Measurements from ENCODE around the gene ZNF70. TPM values are rescaled to one million over a fixed set of nuclear protein-coding genes. Genes with fewer than 3 reads are reported as not detected.

ZNF70 gene
- total RNA-seq, 1 experiment from 2014 or later: 2.3 TPM

GRCh38 chr22:23786261-23786710 is 35.4 kb upstream of the ZNF70 start:
- H3K9me3 ChIP-seq (ENCODE audit: low read length): no peaks in the 10 kb centered on the region
- peaks cover 39% of the 10 kb centered on the region for H3K79me2 ChIP-seq (ENCODE audit: low read length)
- ChIA-PET CTCF (no interaction called here), POLR2A (ENCODE audit: unreplicated experiment) (no interaction called here)
- H3K9ac ChIP-seq (ENCODE audit: low read length): peak overlapping the region; percentile 100
- DNase-seq (no peak), ATAC-seq (no peak)
- H3K9me2 ChIP-seq (replicated peaks; ENCODE audit: low read length): no peaks in the 10 kb centered on the region
- H3F3A ChIP-seq (ENCODE audit: low read length, unreplicated experiment): no peaks in the 10 kb centered on the region
- no peaks in the 10 kb centered on the region for H3K27me3 ChIP-seq (ENCODE audit: low read length)
- H3K4me3 ChIP-seq (ENCODE audit: low read length): peak overlapping the region; percentile 95
- intact Hi-C loops (cut with micrococcal nuclease): no loop called here
- H3K4me2 ChIP-seq (ENCODE audit: low read length): peak overlapping the region; percentile 88
- H3K36me3 ChIP-seq (ENCODE audit: low read depth, low read length): no peaks in the 10 kb centered on the region
- H2AFZ ChIP-seq (ENCODE audit: low read length): peak overlapping the region; percentile 71
- peak overlapping the region; percentile 96; the same call in 1 of the 2 replicates for H3K27ac ChIP-seq (ENCODE audit: low read length)
- peaks cover 24% of the 10 kb centered on the region for H4K20me1 ChIP-seq (ENCODE audit: low read length)
- TF ChIP-seq EZH2phosphoT487 (IDR thresholded peaks at IDR 0.05; ENCODE audit: borderline replicate concordance, low read length): no peak
- TF ChIP-seq, protein P1, sequence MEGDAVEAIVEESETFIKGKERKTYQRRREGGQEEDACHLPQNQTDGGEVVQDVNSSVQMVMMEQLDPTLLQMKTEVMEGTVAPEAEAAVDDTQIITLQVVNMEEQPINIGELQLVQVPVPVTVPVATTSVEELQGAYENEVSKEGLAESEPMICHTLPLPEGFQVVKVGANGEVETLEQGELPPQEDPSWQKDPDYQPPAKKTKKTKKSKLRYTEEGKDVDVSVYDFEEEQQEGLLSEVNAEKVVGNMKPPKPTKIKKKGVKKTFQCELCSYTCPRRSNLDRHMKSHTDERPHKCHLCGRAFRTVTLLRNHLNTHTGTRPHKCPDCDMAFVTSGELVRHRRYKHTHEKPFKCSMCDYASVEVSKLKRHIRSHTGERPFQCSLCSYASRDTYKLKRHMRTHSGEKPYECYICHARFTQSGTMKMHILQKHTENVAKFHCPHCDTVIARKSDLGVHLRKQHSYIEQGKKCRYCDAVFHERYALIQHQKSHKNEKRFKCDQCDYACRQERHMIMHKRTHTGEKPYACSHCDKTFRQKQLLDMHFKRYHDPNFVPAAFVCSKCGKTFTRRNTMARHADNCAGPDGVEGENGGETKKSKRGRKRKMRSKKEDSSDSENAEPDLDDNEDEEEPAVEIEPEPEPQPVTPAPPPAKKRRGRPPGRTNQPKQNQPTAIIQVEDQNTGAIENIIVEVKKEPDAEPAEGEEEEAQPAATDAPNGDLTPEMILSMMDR (conservative IDR thresholded peaks at IDR 0.05; ENCODE audit: low read depth, low read length): no peak
- TF ChIP-seq EZH2 (IDR thresholded peaks at IDR 0.05; ENCODE audit: low read length, unreplicated experiment): no peak
- H3K4me1 ChIP-seq (ENCODE audit: insufficient read depth, low read length): peaks cover 21% of the 10 kb centered on the region; the same call in 1 of the 2 replicates
- BruUV-seq (replicated peaks): TSS peak; percentile 97

DNA sequence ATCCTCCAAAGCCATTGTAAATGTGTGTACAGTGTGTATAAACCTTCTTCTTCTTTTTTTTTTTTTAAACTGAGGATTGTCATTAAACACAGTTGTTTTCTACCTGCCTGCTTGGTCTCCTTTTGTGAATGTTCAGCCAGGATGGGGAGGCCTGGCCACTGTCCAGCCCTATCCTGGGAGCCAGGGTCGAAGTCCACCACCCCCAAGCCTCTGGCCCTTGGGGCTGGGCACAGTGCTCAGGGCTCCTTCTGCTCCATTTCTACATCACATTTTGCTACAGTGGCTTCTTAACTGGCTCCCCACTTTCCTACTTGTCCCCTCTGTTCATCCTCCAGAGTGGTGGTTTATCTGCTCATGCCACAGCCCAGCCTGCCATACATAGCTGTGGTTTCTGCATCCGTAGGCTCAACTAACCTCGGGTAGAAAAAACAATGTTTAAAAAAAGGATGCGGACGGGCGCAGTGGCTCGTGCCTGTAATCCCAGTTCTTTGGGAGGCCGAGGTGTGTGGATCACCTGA is 33.4 kb upstream of the ZNF70 start:
- H3K27ac ChIP-seq (ENCODE audit: low read length): no peak overlapping the region
- no peaks in the 10 kb centered on the region for H3F3A ChIP-seq (ENCODE audit: low read length, unreplicated experiment)
- H3K4me1 ChIP-seq (ENCODE audit: insufficient read depth, low read length): peaks cover 23% of the 10 kb centered on the region; the same call in 1 of the 2 replicates
- DNase-seq (no peak), ATAC-seq (no peak)
- H2AFZ ChIP-seq (ENCODE audit: low read length): no peak overlapping the region
- H3K4me3 ChIP-seq (ENCODE audit: low read length): no peak overlapping the region
- H3K9ac ChIP-seq (ENCODE audit: low read length): no peak overlapping the region
- POLR2A ChIA-PET (ENCODE audit: unreplicated experiment): no interaction called here
- CTCF ChIA-PET: interaction anchor here (0.6 kb wide), 1 partner anchor 74 kb away, joined by 3 read pairs; the partner anchor contains the start of gene SLC2A11
- no peaks in the 10 kb centered on the region for H3K36me3 ChIP-seq (ENCODE audit: low read depth, low read length)
- no peaks in the 10 kb centered on the region for H3K27me3 ChIP-seq (ENCODE audit: low read length)
- TF ChIP-seq, protein P1 (conservative IDR thresholded peaks at IDR 0.05; ENCODE audit: low read depth, low read length): no peak
- TF ChIP-seq EZH2 (IDR thresholded peaks at IDR 0.05; ENCODE audit: low read length, unreplicated experiment): no peak
- TF ChIP-seq EZH2phosphoT487 (IDR thresholded peaks at IDR 0.05; ENCODE audit: borderline replicate concordance, low read length): no peak
- no peaks in the 10 kb centered on the region for H3K9me2 ChIP-seq (replicated peaks; ENCODE audit: low read length)
- H3K79me2 ChIP-seq (ENCODE audit: low read length): peaks cover 20% of the 10 kb centered on the region
- intact Hi-C loops (cut with micrococcal nuclease): no loop called here
- no TSS peak for BruUV-seq (replicated peaks)
- H4K20me1 ChIP-seq (ENCODE audit: low read length): peaks cover 18% of the 10 kb centered on the region
- H3K4me2 ChIP-seq (ENCODE audit: low read length): no peak overlapping the region
- no peaks in the 10 kb centered on the region for H3K9me3 ChIP-seq (ENCODE audit: low read length)
